ENCODE results near the gene UBE2L5. TPM values are rescaled to one million over a fixed set of nuclear protein-coding genes. Genes with fewer than 3 reads are reported as not detected.
A peak's percentile ranks its signal among the peaks of the same experiment; 100 is the strongest.

The UBE2L5 gene
- total and polyA plus RNA-seq, 2 donors (not counting 3 experiments of a cell fraction or from before 2014, with no cell fraction given), result not detected

DNA sequence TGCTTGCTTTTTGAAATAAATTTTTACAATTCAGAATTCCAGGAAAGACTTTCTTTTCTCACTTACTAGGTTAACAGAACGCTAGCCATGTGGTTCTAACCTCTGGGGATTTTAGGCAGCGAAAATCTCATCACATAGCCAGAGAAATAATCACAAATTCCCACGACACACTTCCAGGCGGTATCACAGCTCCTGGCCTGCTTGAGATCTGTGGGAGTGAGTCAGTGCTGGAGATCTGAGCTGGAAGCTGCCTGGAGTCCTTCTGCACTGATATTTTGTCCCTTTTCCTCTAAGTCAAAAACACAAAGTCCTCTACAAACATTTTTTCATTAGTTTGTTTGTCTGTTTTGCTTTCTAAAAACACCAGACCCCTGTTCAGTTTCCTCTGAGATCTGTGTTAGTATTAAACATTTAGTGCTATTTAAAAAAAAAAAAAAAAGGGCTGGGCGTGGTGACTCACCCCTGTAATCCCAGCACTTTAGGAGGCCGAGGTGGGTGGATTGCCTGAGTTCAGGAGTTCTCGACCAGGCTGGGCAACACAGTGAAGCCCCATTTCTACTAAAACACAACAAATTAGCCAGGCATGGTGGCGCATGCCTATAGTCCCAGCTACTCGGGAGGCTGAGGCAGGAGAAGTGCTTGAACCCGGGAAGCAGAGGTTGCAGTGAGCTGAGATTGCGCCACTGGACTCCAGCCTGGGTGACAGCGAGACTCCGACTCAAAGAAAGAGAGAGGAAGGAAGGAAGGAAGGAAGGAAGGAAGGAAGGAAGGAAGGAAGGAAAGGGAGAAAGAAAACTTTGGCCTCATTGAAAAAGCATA, 12.2 kb upstream of the UBE2L5 start:
- TF ChIP-seq FOS (IDR thresholded peaks at IDR 0.05; ENCODE audit: borderline replicate concordance, insufficient read depth, low read length), result peak; percentile 26
- TF ChIP-seq JUN (IDR thresholded peaks at IDR 0.05; ENCODE audit: borderline replicate concordance, insufficient read depth, insufficient read length, low read depth), result no peak
- Histone ChIP-seq H4K20me1 (replicated peaks; ENCODE audit: control insufficient read depth, extremely low read depth, insufficient read depth, low read length) (no peaks in the 10 kb centered on the region), H3K27me3 (ENCODE audit: control insufficient read depth in 2 of 2, insufficient read depth in 2 of 2, low read length in 2 of 2) (no peaks in the 10 kb centered on the region), H3K4me3 (replicated peaks in 1 of 3; ENCODE audit: insufficient read depth in 1 of 3, low read depth in 1 of 3, low read length in 3 of 3) (no peak overlapping the region), H3K9ac (replicated peaks; ENCODE audit: extremely low read depth, insufficient read depth, low read length) (no peak overlapping the region), H3K79me2 (ENCODE audit: control insufficient read depth, insufficient read depth, low read length) (no peaks in the 10 kb centered on the region), H3K4me2 (ENCODE audit: insufficient read depth, low read length) (no peak overlapping the region), H3K9me1 (replicated peaks; ENCODE audit: control insufficient read depth, extremely low read depth, insufficient read depth, low read length) (no peaks in the 10 kb centered on the region), H2AFZ (ENCODE audit: low read depth, low read length) (no peak overlapping the region), H3K4me1 (ENCODE audit: control insufficient read depth, extremely low read depth, insufficient read depth, low read length) (peaks cover 3% of the 10 kb centered on the region), H3K27ac (ENCODE audit: insufficient read depth, low read depth, low read length) (no peak overlapping the region), H3K9me3 (replicated peaks; ENCODE audit: control insufficient read depth, insufficient read depth, low read length) (no peaks in the 10 kb centered on the region), H3K36me3 (ENCODE audit: control insufficient read depth in 2 of 2, extremely low read depth in 1 of 2, insufficient read depth in 2 of 2, low read length in 2 of 2) (no peaks in the 10 kb centered on the region)
- intact Hi-C loops (cut with micrococcal nuclease), result loop anchor here (2.0 to 5.0 kb wide), 3 partner anchors 47 to 563 kb away; no protein-coding TSS in a partner anchor
- no TSS peak for BruUV-seq (replicated peaks)
- FAIRE-seq, result no peak
- ChIA-PET POLR2A (no interaction called here), CTCF (interaction anchor here (0.7 to 1.4 kb wide), 2 partner anchors 277 to 642 kb away, joined by 3 read pairs; no protein-coding TSS in a partner anchor)
- DNase-seq (ENCODE audit: low read depth, low spot score), result no peak
- dilution Hi-C loops (cut with MboI; ENCODE audit: extremely low pct_ligation_motif_present, low sequenced_read_pairs), result no loop called here

DNA sequence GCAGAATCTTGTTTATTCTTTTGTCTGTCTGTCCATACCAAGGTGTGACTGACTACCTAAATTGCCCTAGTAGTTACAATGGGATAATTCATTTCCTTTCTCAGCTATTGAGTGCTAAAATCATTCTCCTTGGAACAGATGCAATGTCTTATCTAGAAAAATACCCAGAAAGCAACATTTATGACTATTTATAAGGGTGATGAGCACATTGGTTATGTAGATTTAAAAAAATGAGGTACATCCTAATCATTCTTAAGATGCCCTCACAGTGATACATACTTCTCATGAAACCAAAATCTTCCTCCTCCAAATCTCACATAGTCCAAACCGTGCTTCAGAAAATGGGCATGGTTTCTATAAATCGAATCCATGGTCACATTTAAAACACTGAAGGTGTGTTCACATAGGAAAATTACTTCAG, 11.6 kb upstream of the UBE2L5 start:
- Histone ChIP-seq H3K79me2 (ENCODE audit: control insufficient read depth, insufficient read depth, low read length) (no peaks in the 10 kb centered on the region), H3K27ac (ENCODE audit: insufficient read depth, low read depth, low read length) (no peak overlapping the region), H3K4me1 (ENCODE audit: control insufficient read depth, extremely low read depth, insufficient read depth, low read length) (peaks cover 3% of the 10 kb centered on the region), H3K9me1 (replicated peaks; ENCODE audit: control insufficient read depth, extremely low read depth, insufficient read depth, low read length) (no peaks in the 10 kb centered on the region), H3K27me3 (ENCODE audit: control insufficient read depth in 2 of 2, insufficient read depth in 2 of 2, low read length in 2 of 2) (no peaks in the 10 kb centered on the region), H2AFZ (ENCODE audit: low read depth, low read length) (no peak overlapping the region), H4K20me1 (replicated peaks; ENCODE audit: control insufficient read depth, extremely low read depth, insufficient read depth, low read length) (no peaks in the 10 kb centered on the region), H3K36me3 (ENCODE audit: control insufficient read depth in 2 of 2, extremely low read depth in 1 of 2, insufficient read depth in 2 of 2, low read length in 2 of 2) (no peaks in the 10 kb centered on the region), H3K9me3 (replicated peaks; ENCODE audit: control insufficient read depth, insufficient read depth, low read length) (no peaks in the 10 kb centered on the region), H3K4me3 (replicated peaks in 1 of 3; ENCODE audit: insufficient read depth in 1 of 3, low read depth in 1 of 3, low read length in 3 of 3) (no peak overlapping the region), H3K4me2 (ENCODE audit: insufficient read depth, low read length) (no peak overlapping the region), H3K9ac (replicated peaks; ENCODE audit: extremely low read depth, insufficient read depth, low read length) (no peak overlapping the region)
- dilution Hi-C loops (cut with MboI; ENCODE audit: extremely low pct_ligation_motif_present, low sequenced_read_pairs), result no loop called here
- DNase-seq (ENCODE audit: low read depth, low spot score) (no peak), FAIRE-seq (no peak)
- POLR2A ChIA-PET, result no interaction called here
- TF ChIP-seq JUN (IDR thresholded peaks at IDR 0.05; ENCODE audit: borderline replicate concordance, insufficient read depth, insufficient read length, low read depth) (no peak), POLR2A (IDR thresholded peaks at IDR 0.05; ENCODE audit: low read depth, low read length) (no peak), FOS (IDR thresholded peaks at IDR 0.05; ENCODE audit: borderline replicate concordance, insufficient read depth, low read length) (no peak), POLR2AphosphoS5 (IDR thresholded peaks at IDR 0.05; ENCODE audit: insufficient read depth, low read depth, low read length) (no peak), MYC (IDR thresholded peaks at IDR 0.05; ENCODE audit: low read depth, low read length) (no peak), GATA2 (IDR thresholded peaks at IDR 0.05; ENCODE audit: insufficient read depth, insufficient read length, low read depth, low read length) (no peak), EZH2 (IDR thresholded peaks at IDR 0.05; ENCODE audit: borderline replicate concordance, low read depth, low read length, severe bottlenecking) (no peak), MAX (IDR thresholded peaks at IDR 0.05; ENCODE audit: insufficient read depth, insufficient read length) (no peak)
- TF ChIP-seq, protein P1, sequence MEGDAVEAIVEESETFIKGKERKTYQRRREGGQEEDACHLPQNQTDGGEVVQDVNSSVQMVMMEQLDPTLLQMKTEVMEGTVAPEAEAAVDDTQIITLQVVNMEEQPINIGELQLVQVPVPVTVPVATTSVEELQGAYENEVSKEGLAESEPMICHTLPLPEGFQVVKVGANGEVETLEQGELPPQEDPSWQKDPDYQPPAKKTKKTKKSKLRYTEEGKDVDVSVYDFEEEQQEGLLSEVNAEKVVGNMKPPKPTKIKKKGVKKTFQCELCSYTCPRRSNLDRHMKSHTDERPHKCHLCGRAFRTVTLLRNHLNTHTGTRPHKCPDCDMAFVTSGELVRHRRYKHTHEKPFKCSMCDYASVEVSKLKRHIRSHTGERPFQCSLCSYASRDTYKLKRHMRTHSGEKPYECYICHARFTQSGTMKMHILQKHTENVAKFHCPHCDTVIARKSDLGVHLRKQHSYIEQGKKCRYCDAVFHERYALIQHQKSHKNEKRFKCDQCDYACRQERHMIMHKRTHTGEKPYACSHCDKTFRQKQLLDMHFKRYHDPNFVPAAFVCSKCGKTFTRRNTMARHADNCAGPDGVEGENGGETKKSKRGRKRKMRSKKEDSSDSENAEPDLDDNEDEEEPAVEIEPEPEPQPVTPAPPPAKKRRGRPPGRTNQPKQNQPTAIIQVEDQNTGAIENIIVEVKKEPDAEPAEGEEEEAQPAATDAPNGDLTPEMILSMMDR (IDR thresholded peaks at IDR 0.05; ENCODE audit: extremely low read depth in 1 of 2, insufficient read depth in 1 of 2, low read depth in 1 of 2, low read length in 2 of 2), result no peak
- CTCF ChIA-PET, result interaction anchor here (1.4 kb wide), 1 partner anchor 278 kb away, joined by 3 read pairs; no protein-coding TSS in a partner anchor
- no TSS peak for BruUV-seq (replicated peaks)
- intact Hi-C loops (cut with micrococcal nuclease), result no loop called here

All from endothelial cell of umbilical vein (primary cell).